Stimulated activated CD4-positive, alpha-beta T cell treated with anti-CD3 and anti-CD28 coated beads, TNF-alpha, amount 100 ng/mL, for 48 hours (primary cell): ENCODE results near the gene HCST.

Experiments
- DNase-seq, 3 donors: peaks; one replicate each; pipeline ENCODE4 v3.0.0-alpha.2; 2020; ENCODE audit warnings: low read depth in 3 of 3

HCST gene, protein sequence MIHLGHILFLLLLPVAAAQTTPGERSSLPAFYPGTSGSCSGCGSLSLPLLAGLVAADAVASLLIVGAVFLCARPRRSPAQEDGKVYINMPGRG

DNA sequence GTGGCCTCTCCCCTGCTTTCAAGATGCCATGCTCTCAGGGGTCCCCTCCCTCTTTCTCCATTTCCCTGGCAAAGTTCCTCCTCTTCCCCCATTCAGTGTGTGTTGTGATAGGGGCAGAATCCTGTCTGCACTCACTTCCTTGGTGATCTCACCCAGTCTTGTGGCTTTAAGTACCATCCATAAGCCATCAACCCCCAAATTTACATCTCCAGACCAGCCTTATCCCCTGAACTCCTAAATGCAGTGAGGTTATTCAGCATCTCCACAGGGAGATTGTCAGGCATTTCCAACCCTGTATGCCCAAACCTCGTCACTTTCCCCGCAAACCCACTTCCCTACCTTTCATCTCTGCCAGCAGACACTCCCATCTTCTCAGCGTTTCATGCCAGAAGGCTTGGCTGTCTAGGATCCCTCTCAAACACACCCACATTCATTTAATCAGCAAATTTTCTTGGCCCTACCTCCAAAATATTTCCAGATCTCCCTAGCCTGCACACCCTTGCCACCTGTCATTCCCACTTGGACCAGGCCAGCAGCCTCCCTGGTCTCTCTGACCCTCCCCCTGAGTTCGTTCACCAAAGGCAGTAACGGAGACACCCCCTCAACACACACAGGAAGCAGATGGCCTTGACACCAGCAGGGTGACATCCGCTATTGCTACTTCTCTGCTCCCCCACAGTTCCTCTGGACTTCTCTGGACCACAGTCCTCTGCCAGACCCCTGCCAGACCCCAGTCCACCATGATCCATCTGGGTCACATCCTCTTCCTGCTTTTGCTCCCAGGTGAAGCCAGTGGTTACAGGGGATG is at the start of gene HCST:
Gene HCST, plus strand, starts transcription at position 676 of the 808 bp plus-strand sequence. Its CDS starts 65 bp downstream, at position 741.
- peak in 1 of 3 donors; percentile 27 for DNase-seq

DNA sequence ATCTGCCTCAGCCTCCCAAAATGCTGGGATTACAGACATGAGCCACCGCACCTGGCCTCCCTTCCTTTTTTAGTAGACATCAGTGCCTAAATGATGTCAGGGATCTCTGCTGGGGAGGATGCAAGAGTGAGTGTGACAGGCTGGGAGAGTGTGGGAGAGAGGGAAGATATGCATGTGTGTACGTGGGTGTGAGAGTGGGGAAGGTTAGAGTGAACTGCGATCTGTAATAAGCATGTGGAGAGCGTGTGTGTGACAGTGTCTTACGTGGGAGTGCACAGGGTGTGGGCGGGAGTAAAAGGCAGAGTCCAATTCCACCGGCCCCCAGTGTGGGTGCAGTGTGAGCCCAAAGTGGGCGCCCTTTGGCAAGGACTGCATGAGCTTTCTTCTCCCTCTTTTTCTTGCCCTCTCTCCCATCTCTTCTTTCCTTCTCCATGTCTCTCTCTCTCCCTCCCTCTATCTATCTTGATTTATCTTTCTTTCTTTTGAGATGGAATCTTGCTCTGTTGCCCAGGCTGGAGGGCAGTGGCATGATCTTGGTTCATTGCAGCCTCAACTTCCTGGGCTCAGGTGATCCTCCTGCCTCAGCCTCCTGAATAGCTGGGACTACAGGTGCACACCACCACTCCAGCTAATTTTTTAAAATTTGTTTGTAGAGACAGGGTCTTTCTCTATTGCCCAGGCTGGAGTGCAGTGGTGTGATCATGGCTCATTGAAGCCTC is 49.1 kb upstream of the HCST start:
- no peak for DNase-seq

DNA sequence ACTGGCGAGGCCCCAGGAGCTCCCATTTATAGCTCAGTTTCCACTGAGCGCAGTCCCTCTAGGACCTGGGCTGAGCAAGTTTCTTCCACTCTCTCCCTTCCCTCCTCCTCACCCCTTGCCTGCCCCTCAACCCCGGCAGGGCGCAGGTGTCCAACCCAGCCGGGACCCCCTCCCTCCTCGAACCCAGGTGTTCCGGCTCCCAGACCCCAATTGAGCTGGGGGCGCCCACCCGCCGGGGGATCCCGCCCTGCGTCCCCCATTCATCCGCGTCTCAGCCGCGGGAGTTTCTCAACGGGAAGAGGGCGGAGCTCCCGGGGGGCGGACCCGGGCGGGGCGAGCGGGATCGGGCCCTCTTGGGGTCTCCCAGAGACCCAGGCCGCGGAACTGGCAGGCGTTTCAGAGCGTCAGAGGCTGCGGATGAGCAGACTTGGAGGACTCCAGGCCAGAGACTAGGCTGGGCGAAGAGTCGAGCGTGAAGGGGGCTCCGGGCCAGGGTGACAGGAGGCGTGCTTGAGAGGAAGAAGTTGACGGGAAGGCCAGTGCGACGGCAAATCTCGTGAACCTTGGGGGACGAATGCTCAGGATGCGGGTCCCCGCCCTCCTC is 45.7 kb upstream of the HCST start, which contains the start of gene KIRREL2:
Gene KIRREL2, plus strand, starts transcription at position 366 of the 604 bp plus-strand sequence. Its CDS starts 209 bp downstream, at position 575.
- DNase-seq, result no peak

DNA sequence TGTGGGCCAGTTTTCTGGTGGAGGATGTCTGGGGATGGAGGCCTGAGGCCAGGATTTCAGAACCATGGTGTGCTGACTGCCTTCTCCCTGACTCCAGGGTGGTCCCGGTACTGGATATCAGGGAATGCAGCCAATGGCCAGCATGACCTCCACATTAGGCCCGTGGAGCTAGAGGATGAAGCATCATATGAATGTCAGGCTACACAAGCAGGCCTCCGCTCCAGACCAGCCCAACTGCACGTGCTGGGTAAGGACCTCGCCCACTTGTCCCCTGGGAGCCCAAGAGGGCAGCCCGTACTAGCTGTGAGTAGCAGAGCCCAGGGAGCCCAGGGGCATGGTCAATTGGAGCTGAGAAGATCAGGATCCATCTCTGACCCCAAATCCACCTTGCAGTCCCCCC is 44.0 kb upstream of the HCST start:
- no peak for DNase-seq

DNA sequence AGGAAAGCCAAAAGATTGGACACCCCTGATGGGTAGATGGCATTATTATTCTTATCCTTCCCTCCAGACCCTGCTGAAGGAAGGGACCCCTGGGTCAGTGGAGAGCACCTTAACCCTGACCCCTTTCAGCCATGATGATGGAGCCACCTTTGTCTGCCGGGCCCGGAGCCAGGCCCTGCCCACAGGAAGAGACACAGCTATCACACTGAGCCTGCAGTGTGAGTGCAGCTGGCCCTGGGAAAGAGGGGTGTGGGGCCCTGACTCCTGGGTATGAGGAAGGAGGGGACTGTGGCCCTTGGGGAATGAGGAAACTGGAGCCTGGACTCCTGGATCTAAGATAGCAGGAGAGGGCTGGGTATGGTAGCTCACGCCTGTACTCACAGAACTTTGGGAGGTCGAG is 42.9 kb upstream of the HCST start:
- DNase-seq, result no peak

DNA sequence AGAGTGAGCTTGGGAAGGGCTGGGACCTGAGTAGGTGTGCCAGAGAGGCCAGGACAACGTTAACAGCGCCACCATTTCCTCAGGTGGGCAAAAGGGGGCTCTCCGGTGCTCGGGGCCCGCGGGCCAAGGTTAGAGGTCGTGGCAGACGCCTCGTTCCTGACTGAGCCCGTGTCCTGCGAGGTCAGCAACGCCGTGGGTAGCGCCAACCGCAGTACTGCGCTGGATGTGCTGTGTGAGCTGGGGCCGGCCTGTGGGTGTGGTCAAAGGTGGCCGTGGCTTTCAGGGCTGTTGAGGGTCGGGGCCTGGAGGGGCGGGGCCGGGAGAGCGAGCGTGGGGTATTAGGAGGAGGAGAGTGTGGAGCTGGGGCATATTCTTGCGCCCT is 41.9 kb upstream of the HCST start:
- DNase-seq, result no peak

DNA sequence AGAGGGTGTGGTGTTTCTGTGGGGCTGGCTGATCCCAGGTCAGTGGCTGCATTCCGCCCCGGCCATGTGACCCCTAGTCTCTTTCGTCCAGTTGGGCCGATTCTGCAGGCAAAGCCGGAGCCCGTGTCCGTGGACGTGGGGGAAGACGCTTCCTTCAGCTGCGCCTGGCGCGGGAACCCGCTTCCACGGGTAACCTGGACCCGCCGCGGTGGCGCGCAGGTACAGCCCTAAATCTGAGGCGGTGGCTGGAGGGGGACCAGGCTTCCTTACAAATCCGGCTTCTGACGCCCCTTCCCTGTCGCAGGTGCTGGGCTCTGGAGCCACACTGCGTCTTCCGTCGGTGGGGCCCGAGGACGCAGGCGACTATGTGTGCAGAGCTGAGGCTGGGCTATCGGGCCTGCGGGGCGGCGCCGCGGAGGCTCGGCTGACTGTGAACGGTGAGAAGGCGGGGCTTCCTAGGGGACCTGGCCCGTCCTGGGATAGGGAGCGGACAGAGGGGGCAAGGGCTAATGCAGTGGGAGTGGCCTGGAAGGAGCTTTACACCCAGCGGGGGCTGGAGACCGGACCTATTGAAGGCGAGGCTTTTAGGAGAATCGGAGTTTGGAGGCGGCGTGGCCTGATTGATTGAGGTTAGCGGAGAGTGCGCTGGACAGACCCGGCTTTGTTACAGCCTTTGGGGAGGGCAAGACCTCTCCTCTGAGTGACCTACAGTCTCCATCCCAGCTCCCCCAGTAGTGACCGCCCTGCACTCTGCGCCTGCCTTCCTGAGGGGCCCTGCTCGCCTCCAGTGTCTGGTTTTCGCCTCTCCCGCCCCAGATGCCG is 41.3 kb upstream of the HCST start:
- no peak for DNase-seq

DNA sequence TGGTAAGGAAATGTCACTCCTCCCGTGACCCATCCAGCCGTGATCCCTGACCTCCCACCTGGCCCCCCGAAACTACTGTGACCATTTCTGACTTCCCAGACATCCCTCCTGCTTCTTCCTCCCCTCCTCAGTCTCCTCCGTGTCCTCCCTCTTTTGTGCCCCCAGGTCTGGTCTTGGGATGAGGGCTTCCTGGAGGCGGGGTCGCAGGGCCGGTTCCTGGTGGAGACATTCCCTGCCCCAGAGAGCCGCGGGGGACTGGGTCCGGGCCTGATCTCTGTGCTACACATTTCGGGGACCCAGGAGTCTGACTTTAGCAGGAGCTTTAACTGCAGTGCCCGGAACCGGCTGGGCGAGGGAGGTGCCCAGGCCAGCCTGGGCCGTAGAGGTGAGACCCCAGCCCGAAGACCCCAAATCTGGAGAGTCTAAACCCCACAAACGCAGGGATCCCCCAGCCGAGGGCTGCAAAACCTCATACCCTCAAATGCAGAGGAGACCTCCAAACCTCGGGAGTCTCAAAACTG is 40.6 kb upstream of the HCST start:
- no peak for DNase-seq

DNA sequence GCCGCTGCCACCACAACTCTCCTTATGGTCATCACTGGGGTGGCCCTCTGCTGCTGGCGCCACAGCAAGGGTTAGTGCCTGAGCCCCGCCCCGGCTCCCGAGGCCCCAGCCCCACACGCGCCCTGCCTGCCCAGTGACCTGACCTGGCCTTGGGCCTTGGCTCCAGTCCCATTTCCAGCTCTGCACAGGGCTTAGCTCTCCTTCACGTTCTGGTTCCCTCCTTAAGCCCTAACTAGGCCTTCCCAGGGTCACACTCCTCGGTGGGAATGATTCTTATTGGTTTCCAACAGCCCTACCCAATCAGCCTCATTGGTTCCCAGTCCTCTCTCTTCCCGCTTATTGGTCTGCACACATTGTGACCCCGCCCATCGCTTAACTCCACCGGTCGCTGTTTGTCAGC is 39.8 kb upstream of the HCST start:
- DNase-seq, result no peak

DNA sequence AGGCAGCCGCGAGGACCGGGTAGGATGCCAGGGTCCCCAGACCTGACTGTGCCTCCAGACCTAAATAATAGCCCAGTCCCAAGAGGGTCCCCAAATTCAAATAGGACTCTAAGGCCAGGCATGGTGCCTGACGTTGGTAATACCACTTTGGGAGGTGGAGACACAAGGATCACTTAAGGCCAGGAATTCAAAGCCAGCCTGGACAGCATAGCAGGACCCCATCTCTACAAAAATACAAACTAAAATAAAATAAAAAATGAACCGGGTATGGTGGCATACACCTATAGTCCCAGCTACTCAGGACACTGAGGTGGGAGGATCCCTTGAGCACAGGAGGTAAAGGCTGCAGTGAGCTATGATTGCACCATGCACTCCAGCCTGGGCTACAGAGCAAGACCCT is 39.3 kb upstream of the HCST start:
- no peak for DNase-seq

DNA sequence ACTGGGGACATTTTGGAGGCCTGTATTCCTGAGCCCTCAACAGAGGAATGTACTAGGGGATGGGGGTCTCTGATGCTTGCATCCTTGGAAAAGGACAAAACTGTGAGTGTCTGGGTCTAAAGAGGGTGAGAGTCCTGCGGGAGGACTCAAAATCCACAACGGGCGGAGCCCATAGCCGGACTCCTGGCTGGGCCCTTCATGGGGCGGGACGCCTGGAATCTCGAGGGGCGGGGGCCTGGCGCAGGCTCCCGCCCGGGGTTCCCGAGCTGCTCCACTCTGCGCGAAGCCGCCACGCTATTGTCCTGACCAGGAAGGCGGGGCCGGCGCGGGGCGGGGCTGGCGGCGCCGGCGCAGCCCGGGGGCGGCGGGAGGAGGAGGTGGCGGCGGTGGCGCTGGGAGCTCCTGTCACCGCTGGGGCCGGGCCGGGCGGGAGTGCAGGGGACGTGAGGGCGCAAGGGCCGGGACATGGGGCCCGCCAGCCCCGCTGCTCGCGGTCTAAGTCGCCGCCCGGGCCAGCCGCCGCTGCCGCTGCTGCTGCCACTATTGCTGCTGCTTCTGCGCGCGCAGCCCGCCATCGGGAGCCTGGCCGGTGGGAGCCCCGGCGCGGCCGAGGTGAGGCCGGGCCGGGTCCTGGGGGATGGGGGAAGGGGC is 34.0 kb upstream of the HCST start, which contains the start of gene APLP1:
Gene APLP1, plus strand, starts transcription at position 403 of the 651 bp plus-strand sequence. Its CDS starts 63 bp downstream, at position 466.
- peak; percentile 34 to 72 (median 40) for DNase-seq

DNA sequence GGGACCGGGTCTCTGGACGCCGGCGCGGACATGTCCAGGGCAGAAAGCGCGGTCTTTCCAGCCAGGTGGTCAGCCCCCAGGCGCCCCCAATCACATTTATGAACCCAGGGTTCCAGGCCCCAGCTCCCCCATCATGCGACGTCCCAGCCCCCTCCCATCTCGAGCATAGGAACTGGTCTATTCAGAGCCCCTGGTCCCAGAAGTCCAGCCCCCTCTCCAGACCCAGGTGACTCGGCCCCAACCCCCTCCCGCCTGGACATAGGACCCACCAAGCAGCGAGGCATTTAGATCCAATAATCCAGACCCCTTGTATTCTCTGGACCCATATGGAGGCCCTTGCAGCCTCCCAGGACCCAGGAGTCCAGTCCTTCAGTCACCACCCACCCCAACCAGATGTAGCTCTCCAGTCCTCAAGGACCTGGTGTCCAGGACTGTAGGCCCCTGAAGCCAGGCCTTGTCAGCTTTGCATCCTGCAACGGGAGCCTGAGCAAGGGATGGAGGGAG is 33.5 kb upstream of the HCST start:
- no peak for DNase-seq

DNA sequence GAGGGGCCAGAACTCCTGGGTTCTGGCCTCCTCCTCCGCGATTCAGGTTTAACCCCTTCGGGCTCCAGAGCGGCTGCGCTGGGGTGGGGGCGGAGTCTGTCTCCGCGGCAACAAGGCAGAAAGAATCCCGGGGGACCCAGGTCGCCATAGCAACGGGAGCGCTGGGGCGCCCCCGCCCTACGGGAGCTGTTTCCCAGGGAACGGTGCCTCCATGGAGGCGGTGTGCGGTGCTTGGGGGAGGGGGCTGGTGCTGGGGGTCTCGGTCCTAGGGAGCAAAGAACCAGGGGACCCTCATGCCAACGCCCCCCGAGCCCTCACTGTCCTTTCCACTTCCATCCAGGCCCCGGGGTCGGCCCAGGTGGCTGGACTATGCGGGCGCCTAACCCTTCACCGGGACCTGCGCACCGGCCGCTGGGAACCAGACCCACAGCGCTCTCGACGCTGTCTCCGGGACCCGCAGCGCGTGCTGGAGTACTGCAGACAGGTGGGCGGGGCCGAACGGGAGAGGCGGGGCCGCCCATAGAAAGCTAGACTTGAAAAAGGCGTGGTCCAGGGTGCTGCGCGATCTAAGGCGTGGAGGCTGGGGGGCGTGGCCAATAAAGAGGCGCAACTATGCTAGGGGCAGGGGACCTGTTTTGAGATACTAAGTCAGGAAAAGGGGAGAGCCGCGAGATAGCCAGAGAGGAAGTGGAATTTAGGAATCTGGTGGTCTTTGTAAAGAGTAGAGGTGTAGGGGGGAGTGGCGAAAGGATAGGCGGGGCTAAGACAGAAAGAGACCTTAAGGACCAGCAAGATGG is 32.8 kb upstream of the HCST start:
- DNase-seq, result peak; percentile 76 to 86 (median 85)

DNA sequence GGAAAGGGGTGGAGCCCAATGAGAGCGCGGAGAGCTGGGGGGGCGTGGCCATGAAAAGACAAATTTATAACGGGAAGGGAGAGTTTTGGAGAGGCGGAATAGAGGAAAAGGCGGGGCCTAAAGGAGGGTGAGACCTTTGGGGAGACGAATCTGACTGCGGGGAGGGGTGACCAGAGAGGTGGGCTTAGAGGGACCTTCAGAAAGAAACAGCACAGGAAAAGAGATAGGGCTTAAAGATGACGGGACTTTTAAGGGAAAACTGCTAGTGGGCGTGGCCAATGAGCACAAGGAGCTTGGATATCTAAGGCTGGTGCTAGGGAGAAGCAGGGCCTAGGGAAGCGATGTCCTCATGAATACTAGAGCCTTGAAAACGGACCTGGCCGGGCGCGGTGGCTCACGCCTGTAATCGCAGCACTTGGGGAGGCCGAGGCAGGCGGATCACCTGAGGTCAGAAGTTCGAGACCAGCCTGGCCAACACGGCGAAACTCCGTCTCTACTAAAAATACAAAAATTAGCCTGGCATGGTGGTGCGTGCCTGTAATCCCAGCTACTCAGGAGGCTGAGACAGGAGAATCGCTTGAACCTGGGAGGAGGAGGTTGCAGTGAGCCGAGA is 32.1 kb upstream of the HCST start:
- DNase-seq, result peak in 2 of 3 donors; percentile 49 to 63

DNA sequence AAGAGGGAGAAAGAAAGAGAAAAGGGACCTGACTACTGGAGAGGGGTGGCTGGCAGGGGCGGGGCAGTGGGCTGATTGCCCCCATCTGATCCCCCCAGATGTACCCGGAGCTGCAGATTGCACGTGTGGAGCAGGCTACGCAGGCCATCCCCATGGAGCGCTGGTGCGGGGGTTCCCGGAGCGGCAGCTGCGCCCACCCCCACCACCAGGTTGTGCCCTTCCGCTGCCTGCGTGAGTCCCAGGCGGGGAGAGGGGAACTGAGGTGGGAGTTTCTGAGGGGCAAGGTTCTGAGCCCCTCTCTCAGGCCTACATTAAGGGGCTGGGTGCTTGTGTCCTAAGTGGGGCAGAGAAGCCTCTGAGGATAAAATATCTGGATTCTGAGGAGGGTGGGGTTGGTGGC is 31.5 kb upstream of the HCST start:
- DNase-seq, result no peak

DNA sequence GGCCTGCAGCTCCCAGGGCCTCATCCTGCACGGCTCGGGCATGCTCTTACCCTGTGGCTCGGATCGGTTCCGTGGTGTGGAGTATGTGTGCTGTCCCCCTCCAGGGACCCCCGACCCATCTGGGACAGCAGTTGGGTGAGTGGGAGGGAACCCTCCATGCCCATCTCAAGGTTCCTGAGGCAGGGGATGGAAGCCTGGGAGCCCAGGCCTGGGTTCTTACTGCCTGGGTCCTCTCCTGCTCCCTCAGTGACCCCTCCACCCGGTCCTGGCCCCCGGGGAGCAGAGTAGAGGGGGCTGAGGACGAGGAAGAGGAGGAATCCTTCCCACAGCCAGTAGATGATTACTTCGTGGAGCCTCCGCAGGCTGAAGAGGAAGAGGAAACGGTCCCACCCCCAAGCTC is 30.7 kb upstream of the HCST start:
- no peak for DNase-seq

DNA sequence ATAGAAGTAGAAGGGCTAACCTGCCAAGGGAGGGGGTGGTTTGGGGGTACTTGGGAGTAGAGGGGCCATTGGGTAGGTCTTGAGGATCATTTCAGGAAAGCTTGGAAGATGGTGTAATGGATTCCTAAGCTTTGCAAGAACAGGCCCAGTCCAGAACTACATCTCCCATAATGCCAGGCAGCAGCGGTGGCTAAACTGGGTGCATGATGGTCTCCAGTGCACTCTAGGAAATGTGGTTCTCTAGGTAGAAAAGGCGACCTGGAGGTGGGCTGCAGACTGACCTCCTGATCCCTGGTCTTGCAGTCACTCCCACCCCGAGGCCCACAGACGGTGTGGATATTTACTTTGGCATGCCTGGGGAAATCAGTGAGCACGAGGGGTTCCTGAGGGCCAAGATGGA is 30.1 kb upstream of the HCST start:
- no peak for DNase-seq

DNA sequence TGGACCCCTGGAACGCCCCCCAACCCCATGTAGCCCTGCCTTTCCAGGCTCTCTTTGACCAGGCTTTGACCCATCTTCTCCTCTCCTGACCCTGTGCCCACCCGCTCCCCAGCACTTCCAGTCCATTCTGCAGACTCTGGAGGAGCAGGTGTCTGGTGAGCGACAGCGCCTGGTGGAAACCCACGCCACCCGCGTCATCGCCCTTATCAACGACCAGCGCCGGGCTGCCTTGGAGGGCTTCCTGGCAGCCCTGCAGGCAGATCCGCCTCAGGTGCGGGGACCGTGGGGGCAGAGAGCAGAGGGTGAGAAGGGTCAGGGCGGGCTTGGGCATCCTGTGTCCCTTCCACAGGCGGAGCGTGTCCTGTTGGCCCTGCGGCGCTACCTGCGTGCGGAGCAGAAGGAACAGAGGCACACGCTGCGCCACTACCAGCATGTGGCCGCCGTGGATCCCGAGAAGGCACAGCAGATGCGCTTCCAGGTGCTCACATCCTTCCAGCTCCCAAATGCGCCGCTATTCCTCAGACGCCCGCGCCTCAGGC is 27.9 kb upstream of the HCST start:
- no peak for DNase-seq

DNA sequence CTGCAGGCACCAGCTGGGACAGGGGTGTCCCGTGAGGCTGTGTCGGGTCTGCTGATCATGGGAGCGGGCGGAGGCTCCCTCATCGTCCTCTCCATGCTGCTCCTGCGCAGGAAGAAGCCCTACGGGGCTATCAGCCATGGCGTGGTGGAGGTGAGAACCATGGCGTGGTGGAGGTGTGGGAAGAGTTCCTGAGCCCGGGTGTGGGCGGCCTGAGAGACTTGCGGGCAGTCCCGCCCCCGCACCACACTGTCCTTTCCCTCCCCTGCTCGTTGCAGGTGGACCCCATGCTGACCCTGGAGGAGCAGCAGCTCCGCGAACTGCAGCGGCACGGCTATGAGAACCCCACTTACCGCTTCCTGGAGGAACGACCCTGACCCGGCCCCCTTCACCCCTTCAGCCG is 23.3 kb upstream of the HCST start:
- DNase-seq, result no peak
